GM12878 (cell line): ENCODE results near the gene PRSS27. TPM values are rescaled to one million over a fixed set of nuclear protein-coding genes. Genes with fewer than 3 reads are reported as not detected.

Source experiments
- ATAC-seq: fragments of 200-7000 bp; cut with Tn5 transposase; 3 replicates; pipeline ENCODE4 v1.9.1; 2020; ENCODE audit warnings: mild to moderate bottlenecking, moderate library complexity
- BruUV-seq: library from RNA; stranded (reverse); fragments of 400-500 nt; replicated peaks from 2 replicates; lab custom pipeline; 2021; lab: Mats Ljungman, UMichigan
- CTCF ChIA-PET: fragments of 300-600 bp; sonication (Branson Sonifier 250); formaldehyde crosslinking; extraction: SDS; loops from one replicate; lab custom pipeline; 2021; ENCODE audit warnings: inconsistent platforms; lab: Yijun Ruan, JAX
- POLR2A ChIA-PET: fragments of 350-600 bp; formaldehyde crosslinking; extraction: SDS; loops from one replicate; lab custom pipeline; 2021; ENCODE audit warnings: inconsistent platforms; lab: Charles Lee
- RAD21 ChIA-PET: fragments of 300-600 bp; sonication (Branson Sonifier 250); formaldehyde crosslinking; loops from one replicate; lab custom pipeline; 2023; ENCODE audit warnings: antibody characterized with exemption; ENCODE audit not compliant: unreplicated experiment; lab: Charles Lee
- SMC1A ChIA-PET: fragments of 300-600 bp; sonication (Branson Sonifier 250); formaldehyde crosslinking; loops from one replicate; lab custom pipeline; 2023; ENCODE audit not compliant: unreplicated experiment, uncharacterized antibody; lab: Charles Lee
- DNase-seq: peaks from one replicate; pipeline ENCODE4 v3.0.0-alpha.2; 2011; ENCODE audit warnings: low read depth, low spot score
- FAIRE-seq: peaks from 3 replicates; lab custom pipeline; 2011; peaks lifted over from hg19 to GRCh38; lab: Jason Lieb, UNC
- H2AFZ ChIP-seq: 2 replicates; pipeline ENCODE4 v1.6.0; 2011; ENCODE audit warnings: low read depth, low read length, control low read depth; ENCODE audit not compliant: control insufficient read depth
- H3K27ac ChIP-seq: 2 replicates; pipeline ENCODE4 v1.5.1; 2011; ENCODE audit warnings: control low read depth; ENCODE audit not compliant: control insufficient read depth, insufficient read depth
- H3K27me3 ChIP-seq, 2 experiments: replicated peaks in 1 of 2; 2 replicates each; pipeline versions ENCODE4 v1.6.0 to v1.6.1; 2011; ENCODE audit warnings: low read length in 1 of 2; ENCODE audit not compliant: control insufficient read depth in 2 of 2, insufficient read depth in 2 of 2
- H3K36me3 ChIP-seq, 2 experiments: 2 replicates each; pipeline ENCODE4 v1.5.1; 2011; ENCODE audit warnings: low read length in 1 of 2; ENCODE audit not compliant: control insufficient read depth in 2 of 2, insufficient read depth in 2 of 2
- H3K4me1 ChIP-seq: 2 replicates; pipeline ENCODE4 v1.6.1; 2011; ENCODE audit warnings: mild to moderate bottlenecking, low read length, moderate library complexity, mixed read lengths; ENCODE audit not compliant: control insufficient read depth, insufficient read depth
- H3K4me2 ChIP-seq: 2 replicates; pipeline ENCODE4 v1.6.0; 2011; ENCODE audit warnings: control low read depth; ENCODE audit not compliant: control insufficient read depth, insufficient read depth
- H3K4me3 ChIP-seq: fragments of 200-600 bp; sonication (generic); 2 replicates; pipeline ENCODE4 v1.5.1; 2016
- H3K79me2 ChIP-seq: 2 replicates; pipeline ENCODE4 v1.6.0; 2011; ENCODE audit warnings: low read length; ENCODE audit not compliant: control insufficient read depth, insufficient read depth
- H3K9ac ChIP-seq: 2 replicates; pipeline ENCODE4 v1.8.0; 2011; ENCODE audit warnings: low read length, control low read depth, mixed read lengths; ENCODE audit not compliant: control insufficient read depth, insufficient read depth
- H3K9me3 ChIP-seq: replicated peaks from 3 replicates; pipeline ENCODE4 v1.5.1; 2011; ENCODE audit warnings: mild to moderate bottlenecking, low read length; ENCODE audit not compliant: control insufficient read depth, insufficient read depth
- H4K20me1 ChIP-seq: 2 replicates; pipeline ENCODE4 v1.6.0; 2011; ENCODE audit not compliant: control insufficient read depth, insufficient read depth
- ASH2L ChIP-seq: fragments of 300-600, 200-600 bp; sonication (generic); IDR thresholded peaks from 2 replicates; pipeline ENCODE4 v1.6.1; 2017; ENCODE audit warnings: low read depth, mild to moderate bottlenecking, borderline replicate concordance
- EGR1 ChIP-seq, 2 experiments: IDR thresholded peaks; 1 replicate in 1 of 2; 2 replicates in 1 of 2; pipeline ENCODE4 v1.6.1; 2011 to 2012; ENCODE audit warnings: low read depth in 2 of 2, low read length in 2 of 2, borderline replicate concordance in 1 of 2, mild to moderate bottlenecking in 1 of 2, moderate library complexity in 1 of 2
- ESRRA ChIP-seq: IDR thresholded peaks from 2 replicates; pipeline ENCODE4 v1.6.1; 2012; ENCODE audit warnings: mild to moderate bottlenecking, low read length, improper control_type of control experiment
- ETV6 ChIP-seq, 2 experiments: fragments of 450-650 bp in 1 of 2; IDR thresholded peaks in 1 of 2; conservative IDR thresholded peaks in 1 of 2; 2 replicates each; pipeline ENCODE4 v1.6.1; 2014; ENCODE audit warnings: antibody characterized with exemption in 1 of 2, borderline replicate concordance in 1 of 2, low read depth in 1 of 2, mild to moderate bottlenecking in 1 of 2, moderate library complexity in 1 of 2
- MYC ChIP-seq: IDR thresholded peaks from 2 replicates; pipeline ENCODE4 v1.6.1; 2011; ENCODE audit warnings: mild to moderate bottlenecking, low read length, moderate library complexity, inconsistent platforms; ENCODE audit not compliant: insufficient read depth, insufficient replicate concordance, insufficient read length, severe bottlenecking
- PBX3 ChIP-seq: IDR thresholded peaks from 2 replicates; pipeline ENCODE4 v1.6.1; 2011; ENCODE audit warnings: mild to moderate bottlenecking, low read depth, low read length, moderate library complexity; ENCODE audit not compliant: insufficient replicate concordance
- POLR2A ChIP-seq: IDR thresholded peaks from 2 replicates; pipeline ENCODE4 v1.6.1; 2011; ENCODE audit warnings: low read depth, mild to moderate bottlenecking, low read length
- SP1 ChIP-seq: IDR thresholded peaks from one replicate; pipeline ENCODE4 v1.6.1; 2011; ENCODE audit warnings: low read depth, low read length
- STAT1 ChIP-seq: fragments of 450-650 bp; conservative IDR thresholded peaks from 2 replicates; pipeline ENCODE4 v1.6.1; 2014; ENCODE audit warnings: antibody characterized with exemption, mild to moderate bottlenecking
- TAF1 ChIP-seq: IDR thresholded peaks from 2 replicates; pipeline ENCODE4 v1.6.1; 2011; ENCODE audit warnings: mild to moderate bottlenecking, low read depth, low read length, borderline replicate concordance
- USF1 ChIP-seq: IDR thresholded peaks from 2 replicates; pipeline ENCODE4 v1.6.1; 2011; ENCODE audit warnings: borderline replicate concordance, low read depth, mild to moderate bottlenecking, moderate library complexity, mixed read lengths, low read length; ENCODE audit not compliant: insufficient read depth; ENCODE audit errors: extremely low read length
- ZNF207 ChIP-seq: fragments of 450-650 bp; IDR thresholded peaks from 2 replicates; pipeline ENCODE4 v1.6.1; 2014; ENCODE audit warnings: antibody characterized with exemption, mild to moderate bottlenecking, borderline replicate concordance
- ZZZ3 ChIP-seq: IDR thresholded peaks from 2 replicates; pipeline ENCODE4 v1.6.1; 2011; ENCODE audit warnings: low read depth; ENCODE audit not compliant: control insufficient read depth, insufficient read length
- WGBS: methylation state at CpG from one replicate; pipeline ENCODE4 v1.1.6; 2016; ENCODE audit warnings: low lambda C conversion rate; ENCODE audit not compliant: insufficient replicate concordance, insufficient coverage; ENCODE audit errors: missing lambda C conversion rate; 5-methylcytosine and 5-hydroxymethylcytosine counted together
- in situ Hi-C: fragments of 300-500 bp; cut with MboI; formaldehyde crosslinking; loops from 9 replicates; pipeline ENCODE4 v1.14.3; 2018; ENCODE audit warnings: mixed read lengths
- intact Hi-C: fragments of 100-400 bp; cut with micrococcal nuclease; formaldehyde crosslinking; loops from one replicate; pipeline ENCODE4 v1.14.2; 2022; ENCODE audit not compliant: unreplicated experiment
- polyA plus RNA-seq, 11 experiments: library from polyadenylated mRNA; depleted of rRNA in 4 of 11; unstranded in 6 of 11; stranded (reverse) in 5 of 11; fragments of >200 nt; fragmentation: Nextera tagmentation in 4 of 11; fragmentation: Illumina TruSeq in 1 of 11; extraction: Ambion mirVana in 4 of 11; extraction: Trizol in 1 of 11; gene quantifications; 1 replicate in 1 of 11; 2 replicates in 10 of 11; pipeline versions ENCODE4 v1.2.1 to v1.2.3, GENCODE V29; 2011 to 2016; ENCODE audit warnings: inconsistent platforms in 2 of 11, missing spikeins in 2 of 11, low read depth in 1 of 11
- total RNA-seq, 4 experiments: library from RNA; depleted of rRNA in 3 of 4; stranded (reverse); fragments of >200 nt in 3 of 4; fragmentation: Illumina TruSeq in 1 of 4; extraction: Trizol in 1 of 4; gene quantifications; 2 replicates each; pipeline versions ENCODE4 v1.2.1 to v1.2.3, GENCODE V29; 2013 to 2021
- TF ChIP-seq, protein P1 (sequence below): fragments of 450-650 bp; formaldehyde crosslinking; IDR thresholded peaks from 2 replicates; pipeline ENCODE4 v1.4.0; 2022; ENCODE audit warnings: mild to moderate bottlenecking, moderate library complexity
- TF ChIP-seq, protein P2 (sequence below): fragments of 450-650 bp; IDR thresholded peaks from 2 replicates; pipeline ENCODE4 v1.6.1; 2016; ENCODE audit warnings: mild to moderate bottlenecking

PRSS27 gene
- total and polyA plus RNA-seq, 10 of the 15 experiments (the other 5 are each of a cell fraction or from before 2014, with no cell fraction given) = 0.18 to 1.8 (median 0.51) TPM; not detected in 2

- H3K27ac ChIP-seq = no peak overlapping the region
- CTCF ChIA-PET = no interaction called here
- TF ChIP-seq TAF1 (no peak), ETV6 (conservative IDR thresholded peaks at IDR 0.05 in 1 of 2, IDR thresholded peaks at IDR 0.05 in 1 of 2; ENCODE audit: borderline replicate concordance in 1 of 2, low read depth in 1 of 2) (no peak), ASH2L (no peak), ESRRA (no peak), SP1 (no peak), POLR2A (no peak), USF1 (no peak), MYC (no peak), EGR1 (IDR thresholded peaks at IDR 0.05; ENCODE audit: borderline replicate concordance in 1 of 2, low read depth in 2 of 2, low read length in 2 of 2) (no peak), PBX3 (no peak), ZNF207 (no peak), ZZZ3 (no peak), STAT1 (no peak)
- TF ChIP-seq, protein P1, sequence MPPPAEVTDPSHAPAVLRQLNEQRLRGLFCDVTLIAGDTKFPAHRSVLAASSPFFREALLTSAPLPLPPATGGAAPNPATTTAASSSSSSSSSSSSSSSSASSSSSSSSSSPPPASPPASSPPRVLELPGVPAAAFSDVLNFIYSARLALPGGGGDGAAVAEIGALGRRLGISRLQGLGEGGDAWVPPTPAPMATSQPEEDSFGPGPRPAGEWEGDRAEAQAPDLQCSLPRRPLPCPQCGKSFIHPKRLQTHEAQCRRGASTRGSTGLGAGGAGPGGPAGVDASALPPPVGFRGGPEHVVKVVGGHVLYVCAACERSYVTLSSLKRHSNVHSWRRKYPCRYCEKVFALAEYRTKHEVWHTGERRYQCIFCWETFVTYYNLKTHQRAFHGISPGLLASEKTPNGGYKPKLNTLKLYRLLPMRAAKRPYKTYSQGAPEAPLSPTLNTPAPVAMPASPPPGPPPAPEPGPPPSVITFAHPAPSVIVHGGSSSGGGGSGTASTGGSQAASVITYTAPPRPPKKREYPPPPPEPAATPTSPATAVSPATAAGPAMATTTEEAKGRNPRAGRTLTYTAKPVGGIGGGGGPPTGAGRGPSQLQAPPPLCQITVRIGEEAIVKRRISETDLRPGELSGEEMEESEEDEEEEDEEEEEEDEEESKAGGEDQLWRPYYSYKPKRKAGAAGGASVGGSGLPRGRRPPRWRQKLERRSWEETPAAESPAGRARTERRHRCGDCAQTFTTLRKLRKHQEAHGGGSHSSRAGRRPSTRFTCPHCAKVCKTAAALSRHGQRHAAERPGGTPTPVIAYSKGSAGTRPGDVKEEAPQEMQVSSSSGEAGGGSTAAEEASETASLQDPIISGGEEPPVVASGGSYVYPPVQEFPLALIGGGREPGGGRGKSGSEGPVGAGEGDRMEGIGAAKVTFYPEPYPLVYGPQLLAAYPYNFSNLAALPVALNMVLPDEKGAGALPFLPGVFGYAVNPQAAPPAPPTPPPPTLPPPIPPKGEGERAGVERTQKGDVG = no peak
- TF ChIP-seq, protein P2, sequence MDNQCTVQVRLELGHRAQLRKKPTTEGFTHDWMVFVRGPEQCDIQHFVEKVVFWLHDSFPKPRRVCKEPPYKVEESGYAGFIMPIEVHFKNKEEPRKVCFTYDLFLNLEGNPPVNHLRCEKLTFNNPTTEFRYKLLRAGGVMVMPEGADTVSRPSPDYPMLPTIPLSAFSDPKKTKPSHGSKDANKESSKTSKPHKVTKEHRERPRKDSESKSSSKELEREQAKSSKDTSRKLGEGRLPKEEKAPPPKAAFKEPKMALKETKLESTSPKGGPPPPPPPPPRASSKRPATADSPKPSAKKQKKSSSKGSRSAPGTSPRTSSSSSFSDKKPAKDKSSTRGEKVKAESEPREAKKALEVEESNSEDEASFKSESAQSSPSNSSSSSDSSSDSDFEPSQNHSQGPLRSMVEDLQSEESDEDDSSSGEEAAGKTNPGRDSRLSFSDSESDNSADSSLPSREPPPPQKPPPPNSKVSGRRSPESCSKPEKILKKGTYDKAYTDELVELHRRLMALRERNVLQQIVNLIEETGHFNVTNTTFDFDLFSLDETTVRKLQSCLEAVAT = no peak
Observed at GRCh38 chr16:2690852-2691251, 29.2 kb downstream of the PRSS27 start.

More at GRCh38 chr16:2690852-2691251, 29.2 kb downstream of the PRSS27 start:
- Histone ChIP-seq H2AFZ (no peak overlapping the region), H3K79me2 (peaks cover 35% of the 10 kb centered on the region), H3K36me3 (peaks cover 0 to 15% of the 10 kb centered on the region in 2 experiments; a peak in 2 of 4 replicates), H3K4me3 (no peak overlapping the region), H3K9ac (no peak overlapping the region), H3K4me2 (no peak overlapping the region), H3K27me3 (no peaks in the 10 kb centered on the region), H4K20me1 (peaks cover 7% of the 10 kb centered on the region; the same call in 1 of the 2 replicates), H3K9me3 (no peaks in the 10 kb centered on the region), H3K4me1 (peaks cover 6% of the 10 kb centered on the region)
- no peak for DNase-seq
- BruUV-seq = no TSS peak
- intact Hi-C loops (no loop called here), in situ Hi-C loops (no loop called here)
- ChIA-PET POLR2A (no interaction called here), RAD21 (no interaction called here), SMC1A (no interaction called here)
- WGBS = 89% methylated on average over 11 of the region's 11 CpGs
- no peak for ATAC-seq
- no peak for FAIRE-seq
